NCI-H2029 treated with DMSO at 0.1 percent for 48 hours (cell line): ENCODE results near the gene PPID.
"Not testable (repeated sequence)": the region's sequence is repeated elsewhere in the genome, so short reads cannot be mapped to it uniquely, and the experiment has no call there.

Source experiments
- DNase-seq: peaks from one replicate; lab custom pipeline; 2025; lab: John Stamatoyannopoulos, UW

PPID gene

DNA sequence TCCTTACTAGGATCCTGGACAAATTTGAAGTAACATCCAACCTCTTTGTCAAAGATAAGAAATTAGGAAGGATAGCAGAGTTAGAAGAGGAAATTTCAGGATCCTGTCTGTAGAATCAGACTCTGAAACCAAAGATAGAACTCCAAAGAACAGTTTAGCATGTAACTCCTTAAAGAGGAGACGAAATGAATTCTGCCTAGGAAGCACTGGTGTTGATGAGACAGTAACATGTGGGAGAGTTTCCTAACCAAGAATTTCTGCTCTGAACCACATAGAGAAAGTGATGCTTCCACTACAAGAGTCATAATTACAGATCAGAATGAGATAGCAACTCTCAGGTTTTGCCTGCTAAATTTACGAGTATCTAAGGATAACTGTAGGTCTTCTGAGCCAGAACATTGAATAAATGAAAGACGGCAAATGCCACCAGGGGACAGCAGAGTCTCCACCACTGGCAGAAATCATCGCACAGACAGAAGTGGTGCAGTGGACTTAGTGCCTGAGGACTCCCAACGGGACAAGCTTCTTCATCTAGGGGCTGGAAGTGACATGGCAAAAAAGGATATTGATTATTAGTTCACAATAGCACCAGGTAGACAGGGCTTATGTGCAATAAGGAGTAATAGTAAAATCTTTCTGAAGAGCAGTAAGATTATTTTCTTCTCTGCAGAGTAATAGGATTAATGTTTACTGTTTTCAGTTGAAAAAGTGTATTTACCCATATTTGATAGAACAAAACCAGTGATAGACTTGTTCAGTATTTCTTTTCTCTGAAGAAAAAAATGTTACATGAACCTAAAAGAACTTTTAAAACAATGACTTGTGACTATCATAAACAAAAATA is 6.7 kb upstream of the PPID start:
- DNase-seq, result peak; percentile 6

- no peak for DNase-seq
Measured at GRCh38 chr4:158728236-158728635, 5.0 kb upstream of the PPID start.

GRCh38 chr4:158726633-158727032 is 3.4 kb upstream of the PPID start:
- DNase-seq, result no peak

DNA sequence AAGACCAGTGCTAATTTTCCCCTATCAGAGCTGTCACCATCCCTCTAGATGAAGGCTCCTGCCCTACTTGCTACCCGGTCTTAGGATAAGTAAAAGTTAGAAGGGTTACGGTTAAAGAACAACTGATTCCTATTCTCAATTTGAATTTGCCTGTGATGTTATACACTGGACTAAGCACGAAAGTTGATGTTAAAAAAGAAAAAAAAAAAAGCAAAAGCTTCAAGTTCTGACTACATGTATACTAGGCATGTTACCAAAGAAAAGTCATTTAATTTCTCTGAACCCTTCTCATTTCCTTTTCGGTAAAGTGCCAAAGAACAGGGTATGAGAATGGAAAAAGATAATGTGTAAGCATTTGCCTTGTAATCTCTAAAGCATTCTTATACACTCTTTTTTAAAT is 1.4 kb upstream of the PPID start:
- DNase-seq, result no peak

GRCh38 chr4:158722291-158722916 is 792 bp downstream of the PPID start:
- no peak for DNase-seq

DNA sequence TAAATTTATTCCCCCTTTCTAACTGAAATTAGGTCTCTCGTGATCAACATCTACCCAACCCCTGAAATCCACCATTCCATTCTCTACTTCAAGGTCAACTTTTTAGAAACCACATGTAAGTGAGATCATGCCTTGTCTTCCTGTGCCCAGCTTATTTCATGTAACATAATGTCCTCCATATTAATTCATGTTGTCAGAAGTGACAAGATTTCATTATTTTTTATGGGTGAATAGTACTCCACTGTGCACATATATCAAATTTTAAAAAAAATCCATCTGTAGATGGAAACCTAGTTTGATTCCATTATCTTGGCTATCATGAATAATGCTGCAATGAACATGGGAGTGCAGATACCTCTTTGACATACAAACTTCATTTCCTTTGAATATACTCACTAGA is 1.5 kb downstream of the PPID start:
- DNase-seq, result no peak

- DNase-seq, result no peak
Measured at GRCh38 chr4:158715802-158716201, 7.4 kb downstream of the PPID start.

DNA sequence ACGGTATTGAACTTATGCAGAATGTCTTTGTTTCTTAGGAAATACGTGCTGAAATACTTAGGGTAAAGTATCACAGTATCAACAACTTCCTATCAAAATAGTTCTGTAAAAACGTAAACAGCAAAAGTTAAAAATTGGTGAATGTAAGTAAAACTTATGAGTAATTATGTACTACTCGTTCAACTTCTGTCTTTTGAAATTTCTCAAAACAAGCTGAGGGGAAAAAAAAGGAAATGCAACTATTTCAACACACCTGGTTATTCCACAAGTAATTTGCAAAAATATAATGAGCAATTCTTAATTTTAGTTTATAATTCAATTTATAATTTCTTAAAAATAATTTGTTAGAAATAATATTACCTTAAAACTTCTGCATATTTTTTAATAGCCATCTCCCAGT is 8.3 kb downstream of the PPID start:
- no peak for DNase-seq

DNA sequence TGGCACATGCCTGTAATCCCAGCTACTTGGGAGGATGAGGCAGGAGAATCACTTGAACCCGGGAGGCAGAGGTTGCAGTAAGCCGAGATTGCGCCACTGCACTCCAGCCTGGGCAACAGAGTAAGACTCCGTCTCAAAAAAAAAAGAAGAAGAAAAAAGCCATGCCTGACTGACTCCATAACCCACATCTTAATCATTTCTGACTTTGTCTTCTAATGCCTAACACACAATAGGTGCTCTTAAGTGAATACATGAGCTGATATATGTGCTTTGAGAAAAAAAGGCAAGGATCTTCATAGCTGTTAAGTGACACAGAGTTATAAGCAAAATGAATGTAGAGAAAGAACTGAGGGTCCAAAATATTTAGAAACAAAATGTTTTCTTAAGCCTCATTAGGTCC is 10.6 kb downstream of the PPID start:
- DNase-seq, result not testable (repeated sequence)

DNA sequence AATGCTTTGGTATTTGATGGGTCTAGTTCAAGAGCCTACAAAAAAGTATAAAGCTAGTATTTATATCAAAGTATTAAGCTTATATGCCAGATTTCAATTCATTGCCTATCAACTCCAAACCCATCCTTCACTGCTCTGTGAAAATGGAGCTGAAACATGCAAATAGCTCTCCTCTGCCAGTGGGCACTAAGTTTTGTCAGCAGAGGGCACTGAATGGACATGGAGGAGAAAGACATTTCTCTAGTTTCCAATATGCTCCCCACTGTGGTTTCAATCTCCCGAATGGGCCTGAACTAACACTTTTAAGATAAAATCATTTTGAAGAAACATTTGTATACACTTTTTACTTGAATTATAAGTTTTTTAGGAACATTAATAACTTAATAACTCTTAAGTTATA is 12.4 kb downstream of the PPID start:
- no peak for DNase-seq

DNA sequence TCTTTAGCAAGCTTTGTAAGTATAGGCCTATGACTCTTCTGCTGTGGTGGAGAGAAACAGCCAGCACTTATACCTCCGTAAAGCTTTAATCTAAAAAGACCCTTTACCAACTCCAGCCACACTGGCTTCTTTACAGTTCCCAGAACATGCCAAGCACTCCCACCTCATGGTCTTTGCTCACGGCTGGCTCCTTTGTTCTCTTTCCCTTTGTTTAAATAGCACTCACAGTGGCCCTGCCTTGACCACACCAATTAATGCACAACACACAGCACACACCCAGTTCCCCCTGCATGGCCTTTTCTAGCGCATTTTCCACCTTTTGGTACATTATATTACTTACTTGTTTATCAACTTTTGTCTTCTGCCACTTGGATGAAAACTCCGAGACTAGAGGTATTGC is 18.9 kb downstream of the PPID start:
- no peak for DNase-seq

GRCh38 chr4:158688813-158689212 is 34.4 kb downstream of the PPID start:
- DNase-seq, result no peak

DNA sequence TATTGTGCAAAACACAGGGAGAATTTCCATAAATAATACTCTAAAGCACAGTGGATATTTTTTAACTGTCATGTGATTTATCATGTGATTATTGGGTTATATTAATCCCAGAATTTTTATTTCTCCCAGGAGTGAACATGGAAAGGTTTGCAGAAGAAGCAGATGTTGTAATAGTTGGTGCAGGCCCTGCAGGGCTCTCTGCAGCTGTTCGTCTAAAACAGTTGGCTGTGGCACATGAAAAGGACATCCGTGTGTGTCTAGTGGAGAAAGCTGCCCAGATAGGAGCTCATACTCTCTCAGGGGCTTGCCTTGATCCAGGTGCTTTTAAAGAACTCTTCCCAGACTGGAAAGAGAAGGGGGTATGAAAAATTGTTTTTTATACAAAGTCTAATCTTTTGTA is 41.1 kb downstream of the PPID start:
- no peak for DNase-seq

GRCh38 chr4:158681629-158682028 is 41.6 kb downstream of the PPID start:
- no peak for DNase-seq

- no peak for DNase-seq
Measured at GRCh38 chr4:158678767-158679166, 44.4 kb downstream of the PPID start.

- DNase-seq, result no peak
Measured at GRCh38 chr4:158676076-158676475, 47.1 kb downstream of the PPID start.

DNA sequence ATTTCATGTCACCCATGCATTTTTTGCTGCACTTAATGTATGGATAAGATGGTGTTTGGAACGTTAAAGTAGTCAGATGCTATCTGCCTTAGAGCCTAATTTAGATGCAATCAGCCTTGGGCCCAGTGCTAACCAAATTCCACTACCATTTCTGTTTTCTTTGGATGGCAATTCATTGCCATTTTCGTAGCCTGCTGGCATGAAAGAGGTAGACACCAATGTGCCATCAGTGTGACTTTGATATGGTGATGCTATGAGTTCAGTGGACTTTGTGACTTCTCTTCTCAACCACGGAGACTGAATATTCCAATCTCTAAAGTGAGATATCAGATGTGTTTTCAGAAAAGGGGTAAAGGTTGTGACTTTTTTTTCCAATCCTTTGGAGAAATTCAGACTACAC is 49.6 kb downstream of the PPID start:
- no peak for DNase-seq

GRCh38 chr4:158671915-158672806 is 51.0 kb downstream of the PPID start, which contains the start of gene ETFDH:
Gene ETFDH, plus strand, starts transcription at chr4:158672296. Its CDS starts 161 bp downstream, at chr4:158672457.
- DNase-seq, result peak; percentile 94

- no peak for DNase-seq
Measured at GRCh38 chr4:158671665-158671914, 51.6 kb downstream of the PPID start, which contains the start of gene C4orf46. Gene C4orf46, minus strand, starts transcription at chr4:158671887. Its CDS starts 86 bp downstream, at chr4:158671801.

DNA sequence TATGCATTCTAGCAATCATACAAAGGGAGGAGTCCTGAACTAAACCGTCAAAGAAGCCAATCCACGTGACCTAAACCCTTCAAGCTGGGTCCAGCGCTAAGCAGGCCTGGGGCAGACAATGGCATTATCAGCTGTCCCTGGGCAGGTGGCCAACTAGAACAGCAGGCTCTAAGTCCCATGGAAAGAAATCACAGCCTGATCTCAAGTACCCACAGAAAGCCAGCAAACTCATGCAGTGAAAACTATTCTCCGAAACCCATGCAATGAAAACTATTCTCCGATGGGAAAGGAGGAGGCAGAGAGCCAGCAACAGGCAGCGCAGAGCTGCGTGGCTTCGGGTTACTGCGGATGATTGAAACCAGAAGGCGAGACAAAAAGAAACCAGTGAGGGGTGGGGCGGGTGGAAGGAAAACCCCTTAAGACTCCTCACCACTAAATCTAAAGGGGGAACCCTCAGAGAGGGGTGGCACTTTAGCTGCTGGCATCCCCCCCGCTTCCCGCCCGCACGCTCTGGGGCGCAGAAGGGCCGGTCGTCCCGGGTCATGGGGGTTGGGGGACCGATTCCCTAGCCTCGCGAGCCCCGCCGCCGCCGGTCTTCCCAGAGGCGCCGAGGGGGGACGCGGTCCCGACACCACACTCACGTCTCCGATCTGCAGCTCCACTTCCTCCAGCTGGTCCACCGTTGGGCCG is 52.1 kb downstream of the PPID start:
- DNase-seq, result peak; percentile 70

GRCh38 chr4:158669310-158669709 is 53.9 kb downstream of the PPID start:
- DNase-seq, result no peak

DNA sequence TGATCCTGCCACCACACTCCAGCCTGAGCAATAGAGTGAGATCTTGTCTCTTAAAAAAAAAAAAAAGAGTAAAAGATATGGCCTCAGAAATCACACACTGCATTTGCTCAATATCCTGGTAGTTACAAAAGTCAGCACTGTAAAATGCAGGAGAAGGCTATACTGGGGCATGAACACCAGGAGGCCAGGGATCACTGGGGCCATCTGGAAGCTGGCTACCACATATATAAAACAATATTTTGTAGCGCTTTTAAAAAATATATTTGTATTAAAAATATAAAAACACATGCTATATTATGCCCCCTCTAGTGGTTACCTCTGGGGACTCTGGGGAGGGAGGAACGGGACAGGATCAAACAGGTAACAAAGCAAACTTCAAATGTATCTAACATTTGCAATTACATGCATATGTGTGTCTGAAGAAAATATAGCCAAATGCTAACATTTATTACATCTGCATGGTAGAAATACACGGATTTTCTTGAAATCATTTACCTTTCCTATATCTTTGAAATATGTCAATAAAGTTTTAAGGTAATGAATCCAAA is 55.5 kb downstream of the PPID start:
- no peak for DNase-seq
